BJ (cell line): ENCODE measurements around the gene DUS2. TPM values are rescaled to one million over a fixed set of nuclear protein-coding genes. Genes with fewer than 3 reads are reported as not detected.

ENCODE experiments used
- CTCF ChIA-PET: fragments of 350-600 bp; formaldehyde crosslinking; extraction: SDS; loops from one replicate; lab custom pipeline; 2021; ENCODE audit warnings: antibody characterized with exemption, inconsistent platforms; lab: Yijun Ruan, JAX
- POLR2A ChIA-PET: fragments of 300-600 bp; sonication (Branson Sonifier 250); formaldehyde crosslinking; extraction: SDS; loops from one replicate; lab custom pipeline; 2021; ENCODE audit warnings: antibody characterized with exemption; lab: Charles Lee
- DNase-seq: peaks from one replicate; pipeline ENCODE4 v3.0.0-alpha.2; 2011; ENCODE audit warnings: low read depth
- H3K27me3 ChIP-seq: 2 replicates; pipeline ENCODE4 v1.6.0; 2011; ENCODE audit warnings: low read length; ENCODE audit not compliant: control insufficient read depth, insufficient read depth
- H3K36me3 ChIP-seq: 2 replicates; pipeline ENCODE4 v1.5.1; 2011; ENCODE audit warnings: low read length; ENCODE audit not compliant: control insufficient read depth, insufficient read depth
- H3K4me3 ChIP-seq: 2 replicates; pipeline ENCODE4 v1.5.1; 2011; ENCODE audit warnings: low read depth, mild to moderate bottlenecking, control low read depth, low read length
- polyA minus RNA-seq: library from RNA; depleted of rRNA, polyadenylated mRNA; stranded (reverse); fragments of >200 nt; gene quantifications from 2 replicates; pipeline ENCODE4 v1.2.3, GENCODE V29; 2011; rRNA and poly(A)+ RNA removed
- polyA plus RNA-seq: library from polyadenylated mRNA; depleted of rRNA; stranded (reverse); fragments of >200 nt; gene quantifications from 2 replicates; pipeline ENCODE4 v1.2.3, GENCODE V29; 2011; rRNA removed
- TF ChIP-seq, protein P1 (sequence below): IDR thresholded peaks from 2 replicates; pipeline ENCODE4 v1.5.1; 2011; ENCODE audit warnings: low read depth, mild to moderate bottlenecking, control low read depth, inconsistent platforms, low read length, moderate library complexity; ENCODE audit not compliant: insufficient read depth

The DUS2 gene
- polyA plus RNA-seq, result 12.9 and 18.3 TPM in 2 replicates
- 10.8 and 17.8 TPM in 2 replicates for polyA minus RNA-seq

DNA sequence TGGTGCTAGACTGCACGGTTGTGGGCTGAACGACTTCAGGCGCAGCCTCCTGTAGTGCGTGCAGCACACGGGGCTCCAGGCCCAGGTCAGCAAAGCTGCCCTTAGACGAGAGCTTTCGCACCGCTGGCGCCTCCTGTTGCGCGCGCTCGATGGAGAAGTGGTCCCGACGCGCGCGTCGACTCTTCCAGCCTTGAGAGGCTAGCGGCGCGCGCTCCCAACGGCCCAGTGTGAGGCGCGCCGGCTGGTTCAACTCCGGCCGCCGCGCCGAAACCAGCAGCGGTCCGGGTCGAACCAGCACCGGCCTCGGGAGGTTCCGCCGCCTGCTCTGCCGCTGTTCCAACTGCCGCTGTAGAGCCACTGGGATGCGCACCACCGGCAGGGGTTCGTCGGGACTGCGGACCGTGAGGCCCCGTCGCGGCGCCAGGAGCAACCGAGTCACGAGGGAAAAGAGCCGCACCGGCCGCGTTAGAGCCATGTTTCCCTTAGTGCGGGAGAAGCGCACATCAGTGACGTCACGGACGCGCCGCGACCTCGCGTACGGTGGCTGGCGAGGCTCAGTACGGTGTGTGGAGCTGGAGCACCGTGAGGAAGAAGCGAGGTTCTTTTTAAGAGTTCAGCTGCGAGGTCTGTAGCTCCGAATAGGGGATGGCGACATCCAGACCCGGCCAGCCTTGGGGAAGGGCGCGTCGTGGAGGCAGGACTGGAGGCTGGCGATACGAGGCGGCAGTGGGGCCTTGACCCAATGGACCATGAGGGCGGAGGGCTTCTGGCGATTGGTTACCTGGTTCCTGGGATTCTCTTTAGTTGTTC lies at the start of gene DUS2, which contains the start of gene DDX28:
DUS2 (plus strand) TSS at position 557 of the 810 bp plus-strand sequence. CDS start 14,740 bp downstream, outside the sequence.
DDX28 (minus strand) TSS at position 505 of the 810 bp plus-strand sequence; CDS start at position 475, 30 bp downstream.
- ChIA-PET CTCF (interaction anchor here (0.9 to 3.0 kb wide), 10 partner anchors 11 to 529 kb away, joined by 3 to 19 read pairs (median 3); partner anchors contain the start of gene NRN1L), POLR2A (interaction anchor here (0.7 kb wide), 1 partner anchor 18 kb away, joined by 3 read pairs; no protein-coding TSS in a partner anchor)
- no peaks in the 10 kb centered on the region for H3K27me3 ChIP-seq
- peaks cover 1% of the 10 kb centered on the region for H3K36me3 ChIP-seq
- DNase-seq, result peak; percentile 31
- TF ChIP-seq, protein P1, sequence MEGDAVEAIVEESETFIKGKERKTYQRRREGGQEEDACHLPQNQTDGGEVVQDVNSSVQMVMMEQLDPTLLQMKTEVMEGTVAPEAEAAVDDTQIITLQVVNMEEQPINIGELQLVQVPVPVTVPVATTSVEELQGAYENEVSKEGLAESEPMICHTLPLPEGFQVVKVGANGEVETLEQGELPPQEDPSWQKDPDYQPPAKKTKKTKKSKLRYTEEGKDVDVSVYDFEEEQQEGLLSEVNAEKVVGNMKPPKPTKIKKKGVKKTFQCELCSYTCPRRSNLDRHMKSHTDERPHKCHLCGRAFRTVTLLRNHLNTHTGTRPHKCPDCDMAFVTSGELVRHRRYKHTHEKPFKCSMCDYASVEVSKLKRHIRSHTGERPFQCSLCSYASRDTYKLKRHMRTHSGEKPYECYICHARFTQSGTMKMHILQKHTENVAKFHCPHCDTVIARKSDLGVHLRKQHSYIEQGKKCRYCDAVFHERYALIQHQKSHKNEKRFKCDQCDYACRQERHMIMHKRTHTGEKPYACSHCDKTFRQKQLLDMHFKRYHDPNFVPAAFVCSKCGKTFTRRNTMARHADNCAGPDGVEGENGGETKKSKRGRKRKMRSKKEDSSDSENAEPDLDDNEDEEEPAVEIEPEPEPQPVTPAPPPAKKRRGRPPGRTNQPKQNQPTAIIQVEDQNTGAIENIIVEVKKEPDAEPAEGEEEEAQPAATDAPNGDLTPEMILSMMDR, result no peak
- H3K4me3 ChIP-seq, result peak within 1 kb of the TSS; percentile 70

DNA sequence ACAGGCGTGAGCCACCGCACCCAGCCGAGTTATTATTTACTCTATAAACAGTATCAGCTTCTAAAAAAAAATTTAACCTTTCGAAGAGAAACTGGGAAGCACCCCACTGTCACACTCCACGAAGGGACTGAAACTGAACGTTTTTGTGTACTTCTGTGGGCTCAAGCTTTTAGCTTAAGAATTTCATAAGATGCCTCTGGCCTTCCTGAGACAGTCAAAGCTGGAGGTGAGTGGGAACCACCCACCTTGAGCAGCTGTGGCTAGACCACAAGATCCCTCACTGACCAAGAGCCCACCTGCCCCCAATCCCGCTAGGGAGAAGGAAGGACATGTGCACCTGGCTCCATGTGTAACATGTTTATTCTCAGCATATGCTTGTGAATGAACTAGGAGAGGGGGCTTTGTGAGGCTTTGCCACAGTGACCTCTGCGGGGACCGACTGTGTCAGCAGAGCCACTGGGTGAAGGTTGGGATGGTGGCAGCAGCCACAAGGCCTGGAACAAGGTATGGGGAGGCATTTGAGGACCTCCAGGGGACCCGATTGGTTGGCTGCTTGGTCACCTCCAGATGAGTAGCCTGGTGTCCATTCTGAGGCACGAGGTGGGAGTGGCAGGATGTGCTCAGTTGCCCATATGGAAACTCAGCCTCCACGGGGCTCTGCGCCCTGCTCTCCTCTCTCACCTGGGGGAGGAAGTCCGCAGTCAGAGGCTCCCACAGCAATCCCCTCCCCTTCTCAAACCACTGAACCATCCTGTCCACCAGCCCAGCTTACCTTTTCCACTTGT lies 47.6 kb upstream of the DUS2 start:
- H3K36me3 ChIP-seq, result no peaks in the 10 kb centered on the region
- ChIA-PET POLR2A (no interaction called here), CTCF (interaction anchor here (1.7 kb wide), 1 partner anchor 89 kb away, joined by 4 read pairs; no protein-coding TSS in a partner anchor)
- H3K27me3 ChIP-seq, result peaks cover 13% of the 10 kb centered on the region
- no peak for DNase-seq
- no peak overlapping the region for H3K4me3 ChIP-seq
- TF ChIP-seq, protein P1, result no peak

DNA sequence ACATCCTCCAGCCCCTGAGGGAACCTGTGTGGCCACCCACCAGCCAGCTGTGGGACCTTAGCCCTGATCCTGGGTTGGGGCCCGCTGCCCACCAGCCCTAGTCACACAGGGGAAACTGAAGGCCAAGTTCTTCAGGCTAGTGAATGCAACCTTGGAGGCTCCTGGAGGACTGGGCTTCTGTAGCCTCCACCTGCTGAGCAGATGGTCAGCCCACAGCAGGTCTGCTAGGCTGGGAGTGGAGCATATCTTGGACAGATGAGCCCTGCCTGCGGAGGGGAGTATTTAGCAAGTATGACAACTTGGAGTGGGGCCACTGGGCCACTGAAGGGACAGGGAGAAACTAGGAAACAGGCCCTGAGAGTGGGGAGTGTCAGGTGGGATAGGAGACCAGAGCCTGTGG lies 46.9 kb upstream of the DUS2 start:
- Histone ChIP-seq H3K27me3 (peaks cover 13% of the 10 kb centered on the region), H3K4me3 (no peak overlapping the region), H3K36me3 (no peaks in the 10 kb centered on the region)
- DNase-seq, result no peak
- CTCF ChIA-PET, result interaction anchor here (1.7 kb wide), 1 partner anchor 89 kb away, joined by 4 read pairs; no protein-coding TSS in a partner anchor
- POLR2A ChIA-PET, result no interaction called here
- TF ChIP-seq, protein P1, result no peak

DNA sequence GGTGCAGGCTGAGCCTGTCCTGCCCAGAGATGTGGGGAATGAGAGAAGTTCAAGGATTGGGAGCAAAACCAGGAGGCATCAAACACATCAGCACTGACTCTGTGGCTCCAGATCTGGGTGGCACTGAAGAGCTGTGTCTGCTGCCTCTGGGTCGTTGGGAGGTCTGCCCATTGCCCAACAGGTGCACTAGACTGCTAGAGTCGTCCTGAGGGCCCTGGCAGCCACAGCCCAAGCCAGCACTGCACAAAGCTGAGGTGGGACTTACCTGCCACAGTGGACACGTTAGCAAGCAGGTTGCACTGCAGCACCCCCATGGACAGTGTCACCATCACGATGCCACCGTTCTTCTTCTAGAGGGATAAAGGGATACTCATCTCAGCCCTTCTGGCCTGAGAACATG lies 46.1 kb upstream of the DUS2 start:
- CTCF ChIA-PET, result interaction anchor here (1.7 kb wide), 1 partner anchor 88 kb away, joined by 4 read pairs; no protein-coding TSS in a partner anchor
- POLR2A ChIA-PET, result no interaction called here
- Histone ChIP-seq H3K36me3 (no peaks in the 10 kb centered on the region), H3K27me3 (peaks cover 13% of the 10 kb centered on the region), H3K4me3 (no peak overlapping the region)
- DNase-seq, result no peak
- TF ChIP-seq, protein P1, result no peak
